ENCODE data around the gene SNRPA1.

The SNRPA1 gene

DNA sequence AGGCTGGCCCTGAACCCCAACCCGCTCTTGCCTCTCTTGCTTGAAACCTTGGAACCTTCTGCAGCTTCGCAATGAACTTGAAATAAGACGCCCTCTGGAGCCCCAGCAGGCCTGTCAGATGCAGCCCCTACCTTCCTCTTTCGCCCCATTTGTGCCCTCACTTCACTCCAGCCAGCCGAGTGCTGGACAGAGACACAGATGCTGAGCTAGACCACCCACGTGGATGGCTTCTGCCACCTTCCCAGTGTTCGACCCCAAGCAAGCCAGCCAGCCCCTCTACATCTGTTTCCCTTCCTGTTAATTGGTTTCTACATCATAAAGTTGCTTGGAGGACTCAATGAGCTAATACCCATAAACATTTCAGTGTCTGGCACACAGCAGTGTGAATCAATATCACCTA is 23.8 kb upstream of the SNRPA1 start:
- no peak for DNase-seq (ENCODE audit: low read depth)
- H3K4me3 ChIP-seq (ENCODE audit: control insufficient read depth, low read depth, low read length), result no peak overlapping the region
- TF ChIP-seq, protein P1, sequence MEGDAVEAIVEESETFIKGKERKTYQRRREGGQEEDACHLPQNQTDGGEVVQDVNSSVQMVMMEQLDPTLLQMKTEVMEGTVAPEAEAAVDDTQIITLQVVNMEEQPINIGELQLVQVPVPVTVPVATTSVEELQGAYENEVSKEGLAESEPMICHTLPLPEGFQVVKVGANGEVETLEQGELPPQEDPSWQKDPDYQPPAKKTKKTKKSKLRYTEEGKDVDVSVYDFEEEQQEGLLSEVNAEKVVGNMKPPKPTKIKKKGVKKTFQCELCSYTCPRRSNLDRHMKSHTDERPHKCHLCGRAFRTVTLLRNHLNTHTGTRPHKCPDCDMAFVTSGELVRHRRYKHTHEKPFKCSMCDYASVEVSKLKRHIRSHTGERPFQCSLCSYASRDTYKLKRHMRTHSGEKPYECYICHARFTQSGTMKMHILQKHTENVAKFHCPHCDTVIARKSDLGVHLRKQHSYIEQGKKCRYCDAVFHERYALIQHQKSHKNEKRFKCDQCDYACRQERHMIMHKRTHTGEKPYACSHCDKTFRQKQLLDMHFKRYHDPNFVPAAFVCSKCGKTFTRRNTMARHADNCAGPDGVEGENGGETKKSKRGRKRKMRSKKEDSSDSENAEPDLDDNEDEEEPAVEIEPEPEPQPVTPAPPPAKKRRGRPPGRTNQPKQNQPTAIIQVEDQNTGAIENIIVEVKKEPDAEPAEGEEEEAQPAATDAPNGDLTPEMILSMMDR (conservative IDR thresholded peaks at IDR 0.05; ENCODE audit: control insufficient read depth, insufficient read depth, low read depth, low read length), result no peak

DNA sequence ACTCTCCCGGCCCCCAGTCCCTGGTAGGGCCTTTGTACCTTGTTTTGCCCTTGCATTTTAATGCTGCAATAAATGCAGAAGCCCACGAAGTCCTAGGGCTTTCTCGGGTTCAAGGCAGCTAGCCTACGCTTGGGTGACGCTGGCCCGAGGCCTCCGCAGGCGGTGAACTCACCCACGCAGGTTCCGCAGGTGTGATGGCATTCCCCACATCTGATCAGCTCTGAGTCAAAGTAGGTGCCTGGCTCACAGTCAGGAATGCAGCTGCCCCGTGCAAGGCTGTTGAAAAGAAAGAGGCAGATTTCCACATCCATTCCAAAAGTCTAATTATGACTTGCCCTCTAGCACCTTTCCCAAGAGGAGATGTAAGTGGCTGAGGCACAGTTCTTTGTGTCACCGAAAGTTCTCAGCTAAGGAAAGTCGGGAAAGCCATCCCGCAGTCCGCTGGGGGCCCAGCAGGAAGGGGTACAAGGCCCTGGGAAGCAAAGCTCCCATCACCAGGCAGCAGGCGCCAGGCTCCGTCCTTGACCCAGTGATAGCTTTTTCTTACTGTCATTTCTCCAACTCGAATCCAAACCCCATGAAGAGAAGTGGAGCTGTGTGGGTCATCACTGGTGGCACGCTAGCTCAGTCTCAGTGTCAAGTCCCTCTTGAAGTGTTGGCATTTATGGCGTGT is 23.2 kb upstream of the SNRPA1 start:
- no peak for DNase-seq (ENCODE audit: low read depth)
- TF ChIP-seq, protein P1 (conservative IDR thresholded peaks at IDR 0.05; ENCODE audit: control insufficient read depth, insufficient read depth, low read depth, low read length), result no peak
- H3K4me3 ChIP-seq (ENCODE audit: control insufficient read depth, low read depth, low read length), result no peak overlapping the region

DNA sequence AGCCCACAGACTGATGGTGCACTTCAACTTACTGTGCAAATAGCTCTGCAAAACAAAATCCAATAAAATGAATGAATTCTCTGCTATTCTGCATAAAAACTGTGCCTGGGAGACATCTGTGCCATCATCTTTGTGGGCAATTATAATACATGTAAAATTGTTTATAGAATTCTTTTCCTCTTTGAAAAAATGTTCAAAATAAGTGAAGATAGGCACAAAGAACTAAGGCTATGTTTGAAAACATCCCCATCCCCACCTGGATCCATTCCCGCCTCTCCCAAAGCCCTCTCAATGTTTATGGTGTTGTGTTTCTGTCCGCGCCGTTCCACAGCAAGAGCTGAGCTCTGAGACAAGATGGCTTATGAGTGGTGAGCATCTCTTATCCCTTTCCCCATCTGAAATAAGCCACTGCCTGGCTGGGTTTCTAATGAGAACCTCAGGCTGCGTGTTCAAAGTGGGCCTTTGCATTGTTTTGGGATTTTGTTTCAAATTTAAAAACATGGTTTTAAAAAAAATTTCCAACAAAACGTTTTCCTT is 22.4 kb upstream of the SNRPA1 start:
- H3K4me3 ChIP-seq (ENCODE audit: control insufficient read depth, low read depth, low read length), result no peak overlapping the region
- TF ChIP-seq, protein P1 (conservative IDR thresholded peaks at IDR 0.05; ENCODE audit: control insufficient read depth, insufficient read depth, low read depth, low read length), result no peak
- no peak for DNase-seq (ENCODE audit: low read depth)

DNA sequence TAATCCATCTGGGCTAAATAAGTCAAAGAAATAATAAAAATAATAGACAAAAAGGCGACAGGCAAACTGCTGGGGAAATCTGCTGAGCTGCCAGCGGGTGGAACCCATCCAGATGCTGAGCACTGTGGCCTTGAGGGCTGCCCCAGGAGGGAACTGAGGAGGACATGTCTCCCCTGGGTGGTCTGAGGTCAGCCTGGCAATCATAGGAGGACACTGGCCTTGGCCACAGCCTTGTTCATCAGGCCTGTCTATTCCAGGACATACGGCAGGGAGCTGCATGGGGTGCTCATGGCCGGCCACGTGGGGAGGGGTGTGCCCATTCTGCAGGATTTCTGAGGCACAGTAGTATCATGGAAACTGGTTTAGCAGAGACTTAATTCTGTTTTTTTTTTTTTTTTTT is 21.5 kb upstream of the SNRPA1 start:
- DNase-seq (ENCODE audit: low read depth), result no peak
- H3K4me3 ChIP-seq (ENCODE audit: control insufficient read depth, low read depth, low read length), result no peak overlapping the region
- TF ChIP-seq, protein P1 (conservative IDR thresholded peaks at IDR 0.05; ENCODE audit: control insufficient read depth, insufficient read depth, low read depth, low read length), result no peak

DNA sequence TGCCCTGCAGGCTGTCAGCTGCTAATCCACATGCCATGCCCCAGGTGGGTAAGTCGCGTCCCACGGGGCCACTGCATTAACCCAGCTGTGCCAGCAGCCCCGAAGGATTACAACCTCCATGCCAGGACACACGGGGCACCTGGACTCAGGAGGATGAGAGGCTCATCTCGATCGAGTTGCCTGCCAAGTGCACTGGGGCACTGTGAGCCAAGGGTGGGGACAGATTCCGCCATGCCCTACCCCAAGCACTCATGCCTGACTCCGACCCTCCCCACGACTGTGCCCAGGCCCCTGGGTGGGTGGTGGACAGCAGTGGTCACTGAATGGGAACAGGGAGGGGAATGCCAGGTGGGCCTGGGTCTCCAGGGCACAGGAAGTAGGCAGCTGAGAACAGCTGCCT is 20.7 kb upstream of the SNRPA1 start:
- H3K4me3 ChIP-seq (ENCODE audit: control insufficient read depth, low read depth, low read length), result no peak overlapping the region
- TF ChIP-seq, protein P1 (conservative IDR thresholded peaks at IDR 0.05; ENCODE audit: control insufficient read depth, insufficient read depth, low read depth, low read length), result no peak
- DNase-seq (ENCODE audit: low read depth), result no peak

DNA sequence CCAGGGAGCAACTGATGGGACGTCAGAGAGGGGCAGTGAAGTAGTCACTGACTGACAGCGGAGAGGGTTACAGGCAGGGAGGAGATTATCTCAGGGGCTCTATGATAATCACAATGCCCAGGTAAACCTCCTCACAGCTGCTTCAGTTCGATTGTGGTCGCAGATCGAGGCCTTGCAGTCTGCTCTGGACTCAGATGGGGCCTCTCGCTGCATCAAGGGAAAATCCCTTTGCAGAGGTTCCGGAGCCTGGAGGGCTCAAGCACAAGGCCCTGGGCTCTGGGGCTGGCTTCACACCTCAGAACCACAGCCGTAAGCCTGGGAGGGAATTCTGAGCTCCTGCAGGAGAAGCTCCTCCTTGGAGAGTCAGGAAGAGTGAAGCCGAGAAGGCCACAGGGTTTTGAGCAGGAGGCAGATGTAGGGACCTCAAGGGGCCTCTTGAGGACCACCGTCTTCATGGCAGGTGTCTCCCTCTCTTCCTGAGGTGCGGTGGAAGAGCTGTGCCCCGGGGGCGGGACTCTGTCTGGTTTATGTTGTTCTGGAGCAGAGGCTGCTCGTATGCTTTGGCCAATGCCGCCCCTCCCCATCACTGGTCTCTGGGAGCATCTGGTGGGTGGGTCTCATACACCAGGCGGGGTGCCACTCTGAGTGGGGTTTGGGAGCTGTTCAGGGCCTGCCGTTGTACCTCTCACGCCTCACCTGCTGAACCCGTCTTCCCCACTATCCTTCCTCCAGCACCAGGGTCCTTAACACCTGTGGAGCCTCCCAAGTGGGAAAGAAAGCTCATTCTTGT is 19.5 kb upstream of the SNRPA1 start:
- no peak overlapping the region for H3K4me3 ChIP-seq (ENCODE audit: control insufficient read depth, low read depth, low read length)
- no peak for DNase-seq (ENCODE audit: low read depth)
- TF ChIP-seq, protein P1 (conservative IDR thresholded peaks at IDR 0.05; ENCODE audit: control insufficient read depth, insufficient read depth, low read depth, low read length), result no peak
